ENCODE measurements around the gene TNFAIP3.

Gene TNFAIP3

DNA sequence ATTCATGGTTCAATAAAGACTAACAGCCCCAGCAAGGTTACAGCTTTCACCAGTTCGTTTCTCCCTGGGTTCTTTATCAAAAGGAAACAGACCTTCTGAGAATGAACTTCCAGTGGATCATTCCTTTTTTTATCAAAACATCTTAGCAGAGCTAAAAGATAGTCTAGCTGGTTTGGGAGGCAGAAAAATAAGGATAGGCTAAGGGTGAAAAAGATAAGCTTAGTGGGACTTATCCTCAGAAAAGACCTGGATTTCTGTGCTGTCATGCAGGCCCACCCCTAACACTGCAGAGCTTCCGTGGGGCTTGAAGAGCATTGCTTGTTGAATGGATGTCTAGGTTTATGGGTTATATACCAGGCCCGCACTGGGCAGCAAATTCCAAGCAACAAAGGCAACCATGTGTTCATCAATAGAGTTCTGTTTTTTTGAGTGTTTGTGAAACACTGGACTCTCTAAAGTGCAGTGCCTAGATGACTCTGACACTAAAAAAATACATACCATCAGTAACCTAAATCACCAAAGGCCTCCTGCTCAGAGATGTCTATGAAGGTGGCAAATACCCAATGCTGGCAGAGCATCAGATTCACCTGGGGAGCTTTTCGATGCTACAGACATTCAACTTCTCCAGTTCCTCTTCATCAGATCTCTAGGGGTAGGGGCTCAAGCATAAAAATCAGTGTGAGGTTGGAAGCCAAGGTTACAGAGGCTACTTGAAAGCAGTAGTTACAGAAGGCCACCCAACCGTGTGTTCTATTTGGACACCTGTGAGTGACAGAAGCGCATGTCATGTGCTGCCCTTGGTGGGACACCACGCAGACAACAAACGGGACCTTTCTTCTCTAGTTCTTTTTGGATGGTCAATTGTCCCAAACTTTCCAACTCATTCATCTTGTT, 53.0 kb downstream of the TNFAIP3 start:
- in situ Hi-C loops (cut with MboI; ENCODE audit: low sequenced_read_pairs): no loop called here

DNA sequence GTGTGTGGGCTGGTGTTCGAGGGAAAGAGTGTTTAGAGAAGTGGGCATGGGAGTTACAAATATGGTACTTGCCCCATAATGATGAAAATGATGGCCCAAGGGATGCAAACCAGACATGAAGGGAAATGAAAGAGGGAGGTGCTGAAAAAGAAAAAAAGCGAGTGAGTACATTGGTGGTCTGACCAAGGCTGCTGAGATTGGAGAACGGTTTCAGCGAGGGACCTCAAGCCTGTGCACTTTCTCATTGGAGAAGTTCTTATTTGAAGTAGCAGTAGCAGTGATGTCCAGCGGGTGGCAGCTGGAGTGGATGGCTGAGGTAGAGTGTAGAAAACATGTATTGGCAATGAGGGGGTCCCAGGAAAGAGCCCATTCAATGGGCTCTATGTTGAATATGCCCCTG, 54.8 kb downstream of the TNFAIP3 start:
- in situ Hi-C loops (cut with MboI; ENCODE audit: low sequenced_read_pairs): no loop called here

DNA sequence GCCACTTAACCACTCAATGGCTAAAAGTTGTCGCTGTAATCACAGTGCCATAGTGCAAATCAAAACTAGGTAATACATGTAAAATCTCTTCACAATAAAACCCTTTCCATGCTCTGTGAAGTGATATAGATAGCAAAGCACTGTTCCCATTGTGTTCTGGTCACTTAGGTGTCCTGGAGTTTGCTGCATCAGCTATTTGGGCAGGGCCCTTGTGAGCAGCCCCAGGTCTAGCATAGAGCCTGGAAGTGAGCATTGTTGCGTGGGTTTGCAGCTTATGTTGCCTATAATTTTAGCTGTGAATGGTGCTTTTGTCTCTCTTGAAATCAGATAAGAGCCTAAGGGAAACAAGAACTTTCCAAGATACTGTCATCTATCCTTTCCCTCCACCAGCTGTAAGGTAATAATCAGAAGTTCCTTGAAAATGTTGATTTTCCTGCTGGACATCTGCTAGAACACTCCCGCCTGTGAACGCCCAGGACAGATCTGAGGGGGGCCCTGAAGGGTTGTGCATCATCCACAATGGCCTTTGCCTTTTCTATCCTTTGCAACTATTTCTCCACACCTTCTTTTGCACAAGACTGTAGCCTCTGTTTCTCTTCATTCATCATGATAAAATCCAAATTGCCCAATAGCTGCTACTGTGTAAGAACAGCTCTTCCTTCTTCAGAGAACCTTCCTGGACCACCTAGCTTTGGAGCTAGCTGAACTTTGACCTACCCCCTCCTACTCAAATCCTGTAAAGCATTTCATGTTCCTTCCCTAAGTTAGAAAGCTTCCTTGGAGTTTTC, 57.0 kb downstream of the TNFAIP3 start:
- in situ Hi-C loops (cut with MboI; ENCODE audit: low sequenced_read_pairs): no loop called here

DNA sequence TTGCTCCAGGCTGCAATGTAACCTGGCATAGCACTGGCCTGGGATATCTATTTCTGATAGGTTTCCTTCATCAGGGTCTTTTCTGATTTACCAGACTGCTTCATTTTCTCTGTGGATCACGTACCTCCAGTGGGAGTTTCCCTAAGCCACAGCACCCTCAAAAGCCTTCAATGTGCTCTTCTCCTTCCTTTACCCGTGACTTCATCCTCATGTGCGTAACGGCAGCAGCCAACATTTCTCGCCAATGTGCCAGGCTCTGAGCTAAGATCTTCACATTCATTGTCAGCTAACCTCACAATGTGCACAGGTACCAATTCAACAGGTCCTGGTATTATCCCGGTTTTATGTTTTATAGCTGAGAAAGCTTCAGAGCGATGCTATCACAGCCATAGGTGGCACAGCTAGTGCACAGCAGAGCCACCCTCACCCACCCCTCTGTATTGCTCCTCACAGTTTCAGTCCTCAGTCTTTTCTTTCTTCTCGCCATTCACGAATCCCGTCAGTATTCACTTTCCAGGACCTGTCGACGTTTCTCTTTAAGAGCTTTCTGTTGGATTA, 58.2 kb downstream of the TNFAIP3 start:
- in situ Hi-C loops (cut with MboI; ENCODE audit: low sequenced_read_pairs): no loop called here

- in situ Hi-C loops (cut with MboI; ENCODE audit: low sequenced_read_pairs): no loop called here
Measured at GRCh38 chr6:137926207-137926731, 59.2 kb downstream of the TNFAIP3 start.

DNA sequence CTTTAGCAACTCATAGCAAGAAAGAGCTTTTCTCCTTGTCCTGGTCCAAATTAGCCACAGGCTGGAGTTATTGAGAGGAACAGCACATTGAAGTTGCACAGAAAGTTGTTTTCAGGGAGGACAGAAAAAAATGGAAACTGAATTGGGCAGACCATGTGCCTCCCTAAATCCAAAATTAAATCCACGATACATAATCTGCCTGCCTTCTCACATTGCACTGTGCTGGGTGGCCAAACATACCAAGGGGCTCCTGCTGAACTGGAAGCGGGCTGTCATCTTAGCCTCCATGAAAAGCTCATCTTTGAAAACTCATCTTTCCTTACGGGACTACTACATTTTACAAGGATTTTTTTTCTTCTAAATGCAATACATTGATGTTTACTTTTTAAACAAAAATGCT, 59.9 kb downstream of the TNFAIP3 start:
- in situ Hi-C loops (cut with MboI; ENCODE audit: low sequenced_read_pairs): no loop called here

GRCh38 chr6:137927777-137928218, 60.7 kb downstream of the TNFAIP3 start:
- in situ Hi-C loops (cut with MboI; ENCODE audit: low sequenced_read_pairs): no loop called here

GRCh38 chr6:137928286-137928685, 61.2 kb downstream of the TNFAIP3 start:
- in situ Hi-C loops (cut with MboI; ENCODE audit: low sequenced_read_pairs): no loop called here

GRCh38 chr6:137931849-137932465, 64.9 kb downstream of the TNFAIP3 start:
- in situ Hi-C loops (cut with MboI; ENCODE audit: low sequenced_read_pairs): no loop called here

All from HL-60/S4 treated with phorbol 12-myristate 13-acetate at 8.2 ng/mL for 4 days and 3 days (cell line).